Measurements from ENCODE around the gene JAG2.

DNA sequence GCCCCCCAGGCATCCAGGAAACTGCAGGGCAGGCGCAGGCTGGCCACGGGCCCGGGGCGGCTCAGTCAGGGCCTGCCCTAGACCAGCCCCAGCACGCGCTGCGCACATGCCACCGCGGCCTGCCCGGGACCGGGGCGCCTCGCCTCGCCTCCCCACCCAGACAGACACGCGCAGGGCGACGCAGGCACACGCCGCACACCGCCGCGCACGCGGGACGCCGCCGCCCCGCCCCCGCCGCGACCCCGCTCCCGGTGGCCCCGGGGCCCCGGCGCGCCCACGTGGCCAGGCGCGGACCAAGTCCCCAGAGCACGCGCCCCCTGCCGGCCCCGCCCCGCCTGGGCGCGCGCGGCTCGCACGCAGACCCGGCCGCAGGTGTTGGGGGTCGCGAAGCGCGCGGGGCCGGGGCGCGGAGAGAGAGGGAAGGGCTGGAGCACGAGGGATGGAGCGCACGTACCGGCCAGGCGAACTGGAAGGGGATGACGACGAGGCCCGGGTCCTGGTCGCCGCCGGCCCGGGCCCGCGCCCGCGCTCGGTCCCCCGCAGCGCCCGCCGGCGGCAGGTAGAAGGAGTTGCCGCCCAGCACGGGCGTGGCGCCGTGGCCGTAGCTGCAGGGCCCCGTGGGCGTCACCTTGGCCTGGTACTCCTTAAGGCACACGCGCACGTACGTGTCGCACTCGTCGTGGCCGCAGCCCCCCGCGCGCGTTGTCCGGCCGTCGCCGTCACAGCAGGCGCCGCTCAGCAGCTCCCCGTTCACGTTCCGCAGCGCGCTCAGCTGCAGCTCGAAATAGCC, 1.1 kb downstream of the JAG2 start:
- TF ChIP-seq, protein P1, sequence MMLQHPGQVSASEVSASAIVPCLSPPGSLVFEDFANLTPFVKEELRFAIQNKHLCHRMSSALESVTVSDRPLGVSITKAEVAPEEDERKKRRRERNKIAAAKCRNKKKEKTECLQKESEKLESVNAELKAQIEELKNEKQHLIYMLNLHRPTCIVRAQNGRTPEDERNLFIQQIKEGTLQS (CRISPR knock-in tag; IDR thresholded peaks at IDR 0.05): no peak
- TF ChIP-seq ZNF780A (CRISPR knock-in tag; IDR thresholded peaks at IDR 0.05) (no peak), TAF1 (CRISPR knock-in tag; IDR thresholded peaks at IDR 0.05) (no peak), RNF2 (conservative IDR thresholded peaks at IDR 0.05; ENCODE audit: low read depth) (no peak), ZHX1 (CRISPR knock-in tag; IDR thresholded peaks at IDR 0.05; ENCODE audit: low read depth) (no peak), EP300 (IDR thresholded peaks at IDR 0.05; ENCODE audit: low read depth in 2 of 2, low read length in 2 of 2) (no peak), EP300 (CRISPR knock-in tag; IDR thresholded peaks at IDR 0.05; ENCODE audit: borderline replicate concordance) (no peak), CEBPB (IDR thresholded peaks at IDR 0.05; ENCODE audit: borderline replicate concordance, low read depth, low read length) (no peak), MAFK (conservative IDR thresholded peaks at IDR 0.05 in 1 of 2, IDR thresholded peaks at IDR 0.05 in 1 of 2; ENCODE audit: low read length in 2 of 2) (no peak), GABPB1 (CRISPR knock-in tag; IDR thresholded peaks at IDR 0.05) (no peak)
